ENCODE results near the gene STK31.
"Not testable (repeated sequence)": the region's sequence is repeated elsewhere in the genome, so short reads cannot be mapped to it uniquely, and the experiment has no call there.

Gene STK31

GRCh38 chr7:23852135-23852534, 142.1 kb downstream of the STK31 start:
- TF ChIP-seq CTCF (IDR thresholded peaks at IDR 0.05; ENCODE audit: low read depth, low read length, missing control alignments): no peak
- H3K4me3 ChIP-seq (ENCODE audit: low read depth, low read length): no peak overlapping the region
- no peak for DNase-seq (ENCODE audit: low read depth)

DNA sequence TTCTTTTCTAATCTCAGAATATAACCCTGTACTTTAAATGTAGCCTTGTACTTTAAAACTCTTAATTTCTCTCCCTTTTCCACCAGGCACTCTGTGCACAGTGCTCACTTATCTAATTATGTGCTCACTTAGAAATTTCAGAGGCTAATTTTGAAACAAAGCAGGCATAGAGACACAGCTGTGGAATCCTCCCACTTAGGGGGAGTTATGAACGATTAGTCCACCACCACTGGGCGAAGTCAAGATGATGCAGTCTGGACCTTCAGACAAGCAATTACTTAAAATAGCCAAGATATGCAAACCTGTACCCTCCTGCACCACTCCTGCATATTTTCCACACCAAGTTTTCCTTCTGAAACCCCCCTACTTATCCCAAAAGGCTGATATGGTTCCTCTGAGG, 143.0 kb downstream of the STK31 start:
- TF ChIP-seq CTCF (IDR thresholded peaks at IDR 0.05; ENCODE audit: low read depth, low read length, missing control alignments): no peak
- DNase-seq (ENCODE audit: low read depth): no peak
- H3K4me3 ChIP-seq (ENCODE audit: low read depth, low read length): no peak overlapping the region

DNA sequence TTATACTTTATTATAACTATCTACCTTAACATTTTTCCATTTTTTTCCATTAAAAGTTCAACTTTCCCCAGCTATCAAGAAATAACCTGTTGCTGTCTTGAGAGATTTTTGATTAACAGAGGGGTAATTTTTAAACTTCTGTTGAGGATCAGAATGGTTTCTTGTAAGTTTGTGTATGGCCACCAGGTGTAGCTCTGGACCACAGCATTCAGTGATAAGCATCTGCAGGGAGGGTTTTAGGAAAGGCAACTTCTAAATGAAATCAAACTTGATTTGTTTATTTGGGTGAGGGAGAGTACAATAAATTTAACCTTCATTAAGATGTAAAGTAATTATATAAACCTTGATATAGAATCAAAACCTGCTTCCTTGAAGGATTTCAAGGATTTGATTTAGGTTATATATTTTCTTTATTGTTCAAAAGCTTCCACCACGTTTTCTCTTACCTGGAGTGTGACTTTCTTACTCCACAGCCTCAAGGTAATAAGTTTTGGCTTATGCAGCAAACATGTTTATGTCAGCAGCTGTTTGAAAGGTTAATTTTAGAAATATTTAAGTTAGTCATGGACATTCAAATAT, 153.3 kb downstream of the STK31 start:
- peak; percentile 62 for TF ChIP-seq CTCF (IDR thresholded peaks at IDR 0.05; ENCODE audit: low read depth, low read length, missing control alignments)
- no peak overlapping the region for H3K4me3 ChIP-seq (ENCODE audit: low read depth, low read length)
- DNase-seq (ENCODE audit: low read depth): peak; percentile 2

- no peak for DNase-seq (ENCODE audit: low read depth)
- no peak for TF ChIP-seq CTCF (IDR thresholded peaks at IDR 0.05; ENCODE audit: low read depth, low read length, missing control alignments)
- no peak overlapping the region for H3K4me3 ChIP-seq (ENCODE audit: low read depth, low read length)
These were observed 155.0 kb downstream of the STK31 start for GRCh38 chr7:23864973-23865372.

DNA sequence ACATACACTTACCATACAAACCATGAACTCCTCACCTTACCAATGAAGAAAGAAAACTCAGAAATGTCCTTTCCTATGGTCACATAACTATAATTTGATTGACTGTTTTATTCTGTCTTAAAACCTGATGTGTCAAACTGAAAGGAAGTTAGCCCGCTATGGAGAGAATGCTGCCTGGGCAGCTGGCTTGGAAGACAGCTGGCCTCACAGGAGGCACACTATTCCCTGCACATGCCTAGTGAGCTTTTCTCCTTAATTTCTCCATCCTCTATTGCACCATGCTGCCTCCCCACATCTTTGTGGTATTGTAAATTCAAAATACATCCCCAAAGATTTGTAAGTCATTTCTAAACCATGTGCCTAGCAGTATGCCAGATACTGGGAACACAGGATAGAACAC, 163.3 kb downstream of the STK31 start:
- DNase-seq (ENCODE audit: low read depth): no peak

GRCh38 chr7:23876526-23876925, 166.5 kb downstream of the STK31 start:
- not testable (repeated sequence) for DNase-seq (ENCODE audit: low read depth)

More for the DNA sequence above, 163.3 kb downstream of the STK31 start:
- H3K4me3 ChIP-seq (ENCODE audit: low read depth, low read length): no peak overlapping the region
- no peak for TF ChIP-seq CTCF (IDR thresholded peaks at IDR 0.05; ENCODE audit: low read depth, low read length, missing control alignments)

More at GRCh38 chr7:23876526-23876925, 166.5 kb downstream of the STK31 start:
- not testable (repeated sequence) for H3K4me3 ChIP-seq (ENCODE audit: low read depth, low read length)
